ENCODE measurements around the gene NID1. TPM values are rescaled to one million over a fixed set of nuclear protein-coding genes. Genes with fewer than 3 reads are reported as not detected.

Gene NID1
- total RNA-seq, 1 experiment from 2014 or later: 8.6 TPM

GRCh38 chr1:236041631-236042618, 23.0 kb downstream of the NID1 start:
- Mint-ChIP-seq H3K36me3 (ENCODE audit: insufficient read depth, unreplicated experiment) (no peaks in the 10 kb centered on the region), H3K9me3 (ENCODE audit: low read depth, unreplicated experiment) (no peaks in the 10 kb centered on the region), H3K4me1 (ENCODE audit: low read depth, unreplicated experiment) (no peaks in the 10 kb centered on the region), H3K27ac (ENCODE audit: unreplicated experiment) (no peak overlapping the region), H3K4me3 (ENCODE audit: low read depth, unreplicated experiment) (no peak overlapping the region), H3K27me3 (ENCODE audit: unreplicated experiment) (no peaks in the 10 kb centered on the region)
- DNase-seq: no peak
- CTCF ChIA-PET: no interaction called here
- TF ChIP-seq CTCF (IDR thresholded peaks at IDR 0.05; ENCODE audit: unreplicated experiment): no peak
- no TSS peak for BruUV-seq (replicated peaks)
- intact Hi-C loops (cut with micrococcal nuclease; ENCODE audit: unreplicated experiment): no loop called here

- DNase-seq: no peak
- TF ChIP-seq CTCF (IDR thresholded peaks at IDR 0.05; ENCODE audit: unreplicated experiment): no peak
- Mint-ChIP-seq H3K36me3 (ENCODE audit: insufficient read depth, unreplicated experiment) (no peaks in the 10 kb centered on the region), H3K27ac (ENCODE audit: unreplicated experiment) (no peak overlapping the region), H3K4me3 (ENCODE audit: low read depth, unreplicated experiment) (no peak overlapping the region), H3K27me3 (ENCODE audit: unreplicated experiment) (no peaks in the 10 kb centered on the region), H3K9me3 (ENCODE audit: low read depth, unreplicated experiment) (no peaks in the 10 kb centered on the region), H3K4me1 (ENCODE audit: low read depth, unreplicated experiment) (no peaks in the 10 kb centered on the region)
- intact Hi-C loops (cut with micrococcal nuclease; ENCODE audit: unreplicated experiment): no loop called here
- no TSS peak for BruUV-seq (replicated peaks)
- CTCF ChIA-PET: interaction anchor here (0.7 kb wide), 1 partner anchor 18 kb away, joined by 5 read pairs; no protein-coding TSS in a partner anchor
Measured at GRCh38 chr1:236039740-236040685, 24.9 kb downstream of the NID1 start.

- no peak for DNase-seq
- Mint-ChIP-seq H3K27ac (ENCODE audit: unreplicated experiment) (no peak overlapping the region), H3K4me3 (ENCODE audit: low read depth, unreplicated experiment) (no peak overlapping the region), H3K9me3 (ENCODE audit: low read depth, unreplicated experiment) (no peaks in the 10 kb centered on the region), H3K36me3 (ENCODE audit: insufficient read depth, unreplicated experiment) (no peaks in the 10 kb centered on the region), H3K27me3 (ENCODE audit: unreplicated experiment) (no peaks in the 10 kb centered on the region), H3K4me1 (ENCODE audit: low read depth, unreplicated experiment) (no peaks in the 10 kb centered on the region)
- BruUV-seq (replicated peaks): no TSS peak
- intact Hi-C loops (cut with micrococcal nuclease; ENCODE audit: unreplicated experiment): no loop called here
- CTCF ChIA-PET: no interaction called here
- TF ChIP-seq CTCF (IDR thresholded peaks at IDR 0.05; ENCODE audit: unreplicated experiment): no peak
Measured at GRCh38 chr1:236038034-236038433, 26.9 kb downstream of the NID1 start.

- no peaks in the 10 kb centered on the region for H3K9me3 Mint-ChIP-seq (ENCODE audit: low read depth, unreplicated experiment)
- intact Hi-C loops (cut with micrococcal nuclease; ENCODE audit: unreplicated experiment): no loop called here
- no peak overlapping the region for H3K4me3 Mint-ChIP-seq (ENCODE audit: low read depth, unreplicated experiment)
- CTCF ChIA-PET: no interaction called here
- BruUV-seq (replicated peaks): no TSS peak
- H3K27me3 Mint-ChIP-seq (ENCODE audit: unreplicated experiment): no peaks in the 10 kb centered on the region
- no peaks in the 10 kb centered on the region for H3K36me3 Mint-ChIP-seq (ENCODE audit: insufficient read depth, unreplicated experiment)
- TF ChIP-seq CTCF (IDR thresholded peaks at IDR 0.05; ENCODE audit: unreplicated experiment): no peak
- DNase-seq: no peak
- H3K27ac Mint-ChIP-seq (ENCODE audit: unreplicated experiment): no peak overlapping the region
- no peaks in the 10 kb centered on the region for H3K4me1 Mint-ChIP-seq (ENCODE audit: low read depth, unreplicated experiment)
Measured at GRCh38 chr1:236035681-236036101, 29.2 kb downstream of the NID1 start.

Measured in Calu3 (cell line).